ENCODE measurements around the gene TNFRSF1A.

Gene TNFRSF1A

DNA sequence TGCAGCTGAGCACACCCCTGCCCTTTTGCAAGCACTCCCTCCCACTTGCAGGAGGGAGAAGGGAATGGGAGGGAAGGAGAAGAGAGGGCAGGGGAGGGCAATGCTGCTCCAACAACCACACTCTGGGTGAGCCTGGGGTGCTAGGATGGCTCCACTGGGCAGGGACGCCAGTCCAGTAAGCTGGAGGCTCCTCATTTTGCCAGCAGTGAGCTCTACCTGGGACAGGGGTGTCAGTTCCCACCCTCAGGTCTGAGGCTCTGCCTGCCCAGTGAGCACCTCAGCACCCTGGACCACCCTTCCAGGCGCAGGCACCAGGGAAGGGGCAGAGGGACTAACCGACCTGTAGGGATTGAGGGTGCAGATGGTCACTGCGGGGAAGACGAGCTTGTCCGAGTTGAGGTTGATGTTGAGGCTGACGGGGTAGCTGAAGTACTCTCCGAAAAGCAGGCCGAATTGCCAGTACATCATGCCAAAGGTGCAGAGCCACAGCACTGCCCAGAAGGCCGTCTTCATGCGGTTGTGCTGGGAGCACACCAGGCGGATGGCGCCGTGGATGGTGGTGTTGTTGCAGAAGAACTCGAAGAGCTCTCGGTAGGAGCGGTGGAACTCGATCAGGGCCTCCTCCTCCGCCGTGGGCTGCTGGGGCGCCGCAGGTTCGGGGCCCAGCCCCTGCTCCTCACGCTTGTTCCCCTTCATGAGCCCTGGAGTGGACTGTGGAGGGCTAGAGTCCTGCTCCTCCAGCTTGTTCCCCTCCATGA is 32.3 kb upstream of the TNFRSF1A start:
- DNase-seq = no peak

DNA sequence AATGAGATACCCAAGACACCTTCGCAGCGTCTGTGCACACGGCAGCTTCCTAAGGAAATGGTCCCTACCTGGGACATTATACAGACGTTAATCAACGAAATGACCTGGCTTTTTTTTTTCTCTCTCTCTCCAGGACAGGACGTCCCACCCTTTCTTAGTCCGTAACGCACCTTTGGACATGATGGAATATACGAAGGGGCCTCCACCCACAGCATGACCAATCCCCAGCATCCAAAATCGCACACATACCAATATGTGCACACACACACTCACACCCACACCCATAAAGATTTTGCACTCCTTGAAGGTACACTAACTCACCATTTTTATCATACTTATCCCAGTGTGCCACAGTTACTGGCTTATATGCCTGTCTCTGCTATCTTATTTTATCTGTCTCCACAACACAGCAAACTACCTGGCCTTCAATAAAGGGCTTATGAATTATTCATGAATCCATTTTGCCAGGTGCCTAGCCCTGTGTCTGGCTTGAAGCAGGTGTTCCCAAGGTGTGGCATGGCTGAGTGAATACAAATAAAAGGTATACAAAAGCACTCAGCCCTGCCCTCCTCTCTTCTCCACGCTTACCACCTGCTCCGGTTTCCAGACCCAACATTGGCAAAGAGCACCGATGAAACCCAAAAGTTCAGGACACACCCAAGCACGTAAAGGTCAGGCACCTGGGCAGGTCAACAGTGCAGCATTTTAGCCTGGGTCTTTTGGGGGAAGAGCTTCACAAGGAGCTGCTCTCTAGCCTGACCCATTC is 31.3 kb upstream of the TNFRSF1A start:
- DNase-seq = no peak

- DNase-seq = no peak
Observed at GRCh38 chr12:6372403-6373003, 30.6 kb upstream of the TNFRSF1A start.

GRCh38 chr12:6370994-6371754 is 29.3 kb upstream of the TNFRSF1A start:
- no peak for DNase-seq

- DNase-seq = no peak
Observed at GRCh38 chr12:6370576-6370935, 28.7 kb upstream of the TNFRSF1A start.

DNA sequence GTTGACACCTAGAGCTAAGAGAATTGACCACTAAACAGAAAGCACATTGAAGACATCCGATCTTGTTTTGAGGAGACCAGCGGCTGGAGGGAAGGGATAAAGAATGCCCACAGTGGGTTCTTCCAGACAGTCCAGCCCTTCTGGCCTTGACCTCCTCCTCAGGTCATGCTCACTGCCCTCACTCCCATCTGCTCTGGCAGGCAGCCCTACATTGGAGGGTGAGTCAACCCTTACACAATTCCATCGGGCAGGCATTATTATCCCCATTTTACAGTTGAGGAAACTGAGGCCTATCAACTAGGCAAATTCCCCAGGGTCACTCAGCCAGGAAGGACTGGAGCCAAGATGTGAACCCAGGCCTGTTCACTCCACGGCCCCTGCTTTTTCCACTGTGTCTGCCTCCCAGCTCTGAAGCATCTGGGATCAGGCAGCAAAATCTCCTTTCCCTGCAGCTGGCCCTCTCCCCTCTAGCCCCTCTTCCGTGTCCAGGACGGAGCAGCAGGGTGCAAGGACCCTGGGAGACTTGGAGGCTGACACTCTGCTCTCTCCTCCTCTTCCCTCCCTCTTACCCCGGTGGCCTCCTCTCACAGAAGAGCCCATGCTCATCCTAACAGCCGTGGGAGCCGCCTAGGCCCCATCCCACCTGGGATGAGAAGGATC is 28.2 kb upstream of the TNFRSF1A start:
- DNase-seq = no peak

DNA sequence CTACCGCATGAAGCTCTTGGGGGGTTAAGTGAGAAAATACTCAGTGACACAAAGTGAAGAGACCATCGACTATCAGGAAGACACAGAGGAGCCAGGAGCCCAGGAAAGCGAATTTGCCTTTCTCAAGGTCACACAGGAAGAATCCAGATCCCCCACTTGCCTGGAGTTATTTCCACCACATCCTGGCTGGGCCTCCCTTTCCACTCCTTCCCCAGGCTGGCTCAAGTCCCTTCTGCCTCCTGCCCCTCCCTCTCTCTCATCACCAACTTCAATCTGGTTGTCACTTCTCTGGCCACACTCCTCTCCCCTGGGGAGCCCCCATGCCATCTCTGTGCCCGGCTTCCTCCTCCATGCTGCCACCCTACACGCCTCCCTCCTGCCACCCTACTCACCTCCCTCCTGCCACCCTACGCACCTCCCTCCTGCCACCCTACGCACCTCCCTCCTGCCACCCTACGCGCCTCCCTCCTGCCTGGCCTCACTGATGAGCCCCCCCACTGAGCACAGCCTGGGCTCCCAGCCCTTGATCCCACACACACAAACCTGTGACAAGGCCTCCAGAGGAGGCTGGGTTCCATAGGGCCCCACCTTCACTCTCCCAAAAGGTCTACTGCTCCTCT is 27.1 kb upstream of the TNFRSF1A start:
- no peak for DNase-seq

DNA sequence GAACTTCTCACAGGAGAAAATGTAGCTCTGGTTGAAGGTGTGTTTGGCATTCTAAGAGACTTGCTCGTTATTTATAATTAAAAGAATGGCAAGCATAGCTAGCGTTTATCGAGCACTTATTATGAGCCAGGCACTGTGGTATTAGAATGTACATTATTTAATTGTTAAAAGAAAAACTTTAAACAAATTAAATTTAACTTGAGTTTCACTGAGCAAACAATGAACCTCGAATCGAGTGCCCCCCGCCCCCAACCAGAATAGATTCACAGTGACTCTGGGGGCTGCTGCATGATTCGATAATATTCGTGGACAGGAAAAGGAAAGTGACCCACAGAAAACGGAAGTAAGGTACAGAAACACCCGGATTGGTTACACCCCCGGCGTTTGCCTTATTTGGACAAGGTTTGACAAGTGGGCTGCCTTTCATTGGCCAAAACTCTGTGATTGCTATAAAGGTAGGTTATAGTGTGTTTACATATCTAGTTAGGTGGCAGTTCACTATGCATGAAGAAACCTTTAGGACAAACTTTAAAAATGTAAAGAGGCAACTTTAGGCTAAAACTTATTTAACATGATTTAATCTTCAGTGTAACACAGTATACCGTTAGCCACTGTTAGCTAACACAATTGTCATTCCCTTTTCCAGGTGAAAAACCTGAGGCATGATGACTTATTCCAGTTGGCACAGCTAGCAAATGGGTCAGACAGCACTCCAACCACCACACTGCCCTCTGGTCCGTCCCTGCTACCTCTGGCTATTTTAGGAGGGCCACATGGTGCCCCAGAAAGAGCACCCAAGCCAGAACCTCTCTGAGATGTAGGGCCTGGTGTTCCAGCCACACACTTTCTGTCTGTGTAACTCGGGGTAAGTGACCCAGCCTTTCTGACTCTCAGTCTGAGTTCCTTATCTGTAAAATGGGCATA is 26.4 kb upstream of the TNFRSF1A start:
- no peak for DNase-seq

GRCh38 chr12:6367065-6367968 is 25.4 kb upstream of the TNFRSF1A start:
- peak; percentile 13 for DNase-seq

- peak; percentile 32 for DNase-seq
Observed at GRCh38 chr12:6364044-6364374, 22.1 kb upstream of the TNFRSF1A start.

DNA sequence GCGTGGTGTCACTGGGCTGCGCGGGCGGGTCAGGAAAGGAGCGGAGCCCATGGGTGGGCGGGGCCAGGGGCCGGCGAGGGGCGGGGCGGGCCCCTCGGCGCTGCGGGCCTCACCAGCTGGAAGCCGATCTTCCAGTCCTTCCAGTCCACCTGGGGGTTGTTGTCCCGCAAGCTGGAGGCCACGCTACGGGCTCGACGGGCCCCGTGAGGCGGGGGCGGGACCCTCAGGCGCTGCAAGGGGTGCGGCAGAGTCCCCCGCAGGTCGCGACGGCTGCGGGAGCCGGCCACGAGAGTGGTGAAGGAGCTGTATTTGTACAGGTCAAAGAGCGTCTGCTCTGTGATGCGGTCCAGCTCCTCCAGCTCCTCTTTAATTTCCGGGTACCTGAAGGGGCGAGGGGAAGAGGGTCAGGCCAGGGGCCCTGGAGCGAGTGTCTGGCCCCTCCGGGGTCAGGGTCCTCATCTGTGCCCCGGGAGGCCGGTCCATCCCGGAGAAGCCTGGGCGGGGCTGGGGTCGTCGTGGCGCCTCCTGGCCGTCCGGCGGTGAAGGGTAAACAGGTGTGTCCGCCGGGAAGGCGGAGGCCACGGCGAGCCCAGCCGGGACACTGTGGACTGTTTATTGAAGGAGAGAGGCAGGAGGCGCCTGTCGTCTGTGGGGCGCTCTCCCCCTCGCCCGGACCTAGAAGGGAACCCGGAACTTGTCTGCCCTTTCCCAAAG is 21.6 kb upstream of the TNFRSF1A start:
- peak; percentile 59 for DNase-seq

GRCh38 chr12:6363010-6363329 is 21.1 kb upstream of the TNFRSF1A start:
- no peak for DNase-seq

- no peak for DNase-seq
Observed at GRCh38 chr12:6362403-6362802, 20.5 kb upstream of the TNFRSF1A start.

GRCh38 chr12:6361834-6362233 is 20.0 kb upstream of the TNFRSF1A start:
- DNase-seq = no peak

DNA sequence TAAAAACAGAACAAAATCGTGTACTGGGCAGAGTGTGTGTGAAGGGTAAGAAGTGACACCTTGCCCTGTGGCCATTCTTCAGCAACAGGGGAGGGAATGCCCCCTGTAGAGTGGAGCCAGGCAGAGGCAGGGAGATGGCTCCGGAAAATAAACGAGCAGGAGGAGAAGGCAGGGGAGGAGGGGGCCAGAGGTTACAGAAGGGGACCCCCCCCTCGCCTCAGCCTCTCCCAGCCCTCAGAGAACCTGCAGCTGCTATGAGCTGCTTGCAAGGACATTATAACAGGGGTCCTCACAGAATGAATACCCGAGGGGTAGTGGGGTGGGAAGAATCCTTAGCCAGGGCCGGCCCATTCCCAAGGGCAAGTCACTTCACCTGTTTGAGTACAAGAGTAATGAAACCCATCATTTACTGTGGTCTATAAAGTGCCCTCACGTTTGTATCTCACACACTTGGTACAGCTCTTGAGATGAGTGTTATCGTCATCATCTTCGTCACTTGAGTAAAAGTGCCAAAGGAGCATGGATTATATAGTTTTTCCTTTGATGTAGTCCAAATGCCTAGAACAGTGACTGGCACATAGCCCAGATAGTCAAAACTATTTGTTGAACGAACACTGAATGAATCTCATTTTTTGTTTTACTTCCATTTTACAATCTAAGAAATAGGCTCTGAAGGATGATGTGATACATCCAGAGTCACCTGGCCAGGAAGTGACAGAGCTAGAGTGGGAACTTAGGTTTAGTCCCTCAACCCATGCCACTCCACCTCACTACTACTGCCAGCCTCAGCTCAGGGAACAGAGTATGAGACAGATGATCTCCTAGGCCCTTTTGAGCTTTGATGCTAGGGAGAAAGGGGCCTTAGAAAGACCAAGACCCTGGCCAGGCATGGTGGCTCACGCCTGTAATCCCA is 19.0 kb upstream of the TNFRSF1A start:
- no peak for DNase-seq

- no peak for DNase-seq
Observed at GRCh38 chr12:6360080-6360571, 18.2 kb upstream of the TNFRSF1A start.

DNA sequence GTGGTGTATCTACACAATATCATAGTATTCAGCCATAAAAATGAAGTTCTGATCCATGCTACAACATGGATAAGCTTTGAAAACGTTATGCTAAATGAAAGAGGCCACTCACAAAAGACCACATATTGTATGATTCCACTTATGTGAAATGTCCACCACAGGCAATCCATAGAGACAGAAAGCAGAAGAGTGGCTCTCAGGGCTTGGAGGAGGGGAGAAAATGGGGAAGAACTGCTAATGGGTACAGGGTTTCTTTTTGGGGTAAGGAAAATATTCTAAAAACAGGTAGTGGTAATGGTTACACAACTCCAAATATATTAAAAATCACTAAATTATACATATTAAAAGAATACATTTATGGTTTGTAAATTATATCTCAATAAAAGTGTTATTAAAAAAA is 17.0 kb upstream of the TNFRSF1A start:
- no peak for DNase-seq

DNA sequence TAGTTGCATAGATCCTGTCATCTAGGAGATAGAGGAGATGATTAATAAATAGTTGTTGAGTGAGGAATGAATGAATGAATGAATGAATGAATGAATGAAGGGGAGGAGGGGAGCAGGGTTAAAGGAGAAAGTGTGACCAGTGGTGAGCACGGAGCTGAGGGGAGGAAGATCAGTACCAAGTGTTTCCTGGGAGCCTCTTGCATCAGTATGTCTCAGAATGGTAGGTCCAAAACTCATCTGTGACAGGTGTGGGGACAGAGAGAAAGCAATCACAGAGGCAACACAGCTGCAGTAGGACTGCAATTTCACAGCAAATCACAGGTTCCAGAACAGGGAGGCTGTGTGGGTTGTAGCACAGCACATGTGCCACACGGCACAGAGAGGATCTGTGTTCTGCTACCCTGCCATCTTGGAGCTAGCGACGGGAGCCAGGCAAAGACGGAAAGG is 14.5 kb upstream of the TNFRSF1A start:
- DNase-seq = no peak

All from activated effector memory CD4-positive, alpha-beta T cell treated with Interleukin-2 at 50 U/mL for 16 hours (primary cell).